BLaER1 treated with 17β-estradiol and CSF1 and Interleukin-3, amounts not matched to agents 10 nM and 100 nM (cell line): ENCODE results near the gene DPM3.

Experiments
- H3K27ac ChIP-seq, 11 experiments: shearing (Covaris generic); formaldehyde crosslinking; 2 replicates each; pipeline ENCODE4 v1.8.1; 2022
- H3K27me3 ChIP-seq, 11 experiments: shearing (Covaris generic); formaldehyde crosslinking; 2 replicates each; pipeline ENCODE4 v1.8.1; 2022
- H3K36me3 ChIP-seq, 11 experiments: shearing (Covaris generic); formaldehyde crosslinking; 2 replicates each; pipeline ENCODE4 v1.8.1; 2022
- H3K4me1 ChIP-seq, 10 experiments: shearing (Covaris generic); formaldehyde crosslinking; 2 replicates each; pipeline ENCODE4 v1.8.1; 2022
- H3K4me2 ChIP-seq, 11 experiments: shearing (Covaris generic); formaldehyde crosslinking; 2 replicates each; pipeline ENCODE4 v1.8.1; 2022
- H3K4me3 ChIP-seq, 10 experiments: shearing (Covaris generic); formaldehyde crosslinking; 2 replicates each; pipeline ENCODE4 v1.8.1; 2022
- H3K9ac ChIP-seq, 11 experiments: shearing (Covaris generic); formaldehyde crosslinking; 2 replicates each; pipeline ENCODE4 v1.8.1; 2022
- H3K9me3 ChIP-seq, 11 experiments: shearing (Covaris generic); formaldehyde crosslinking; replicated peaks in 1 of 11; 2 replicates each; pipeline ENCODE4 v1.8.1; 2022
- H4K20me1 ChIP-seq, 11 experiments: shearing (Covaris generic); formaldehyde crosslinking; 2 replicates each; pipeline ENCODE4 v1.8.1; 2022
- Cebpa-rat ChIP-seq, 11 experiments: shearing (Covaris generic); IDR thresholded peaks; 2 replicates each; pipeline ENCODE4 v1.8.1; 2022

DPM3 gene

GRCh38 chr1:155127105-155127966 is 13.0 kb downstream of the DPM3 start, which contains the start of gene EFNA1:
EFNA1 (plus strand) TSS chr1:155127876; CDS start chr1:155127978, 102 bp downstream.
- H3K36me3 ChIP-seq, result peaks cover 0 to 12% (median 10%) of the 10 kb centered on the region in 11 experiments; a peak in 14 of 22 replicates
- H3K9me3 ChIP-seq, result no peaks in the 10 kb centered on the region
- peaks cover 0 to 3% (median 0%) of the 10 kb centered on the region in 11 experiments; a peak in 2 of 22 replicates for H4K20me1 ChIP-seq
- peaks cover 39 to 58% (median 53%) of the 10 kb centered on the region in 10 experiments for H3K4me1 ChIP-seq
- peak within 1 kb of the TSS; percentile 64 to 87 (median 75); a peak in 21 of 22 replicates for H3K9ac ChIP-seq
- no peak for TF ChIP-seq Cebpa-rat (IDR thresholded peaks at IDR 0.05)
- H3K4me2 ChIP-seq, result peak within 1 kb of the TSS; percentile 87 to 100 (median 99)
- peak within 1 kb of the TSS; percentile 48 to 79 (median 70) for H3K4me3 ChIP-seq
- peak within 1 kb of the TSS in 9 of 11 experiments; percentile 31 to 73 (median 58); a peak in 17 of 22 replicates for H3K27ac ChIP-seq
- peaks cover 25 to 50% (median 36%) of the 10 kb centered on the region in 11 experiments for H3K27me3 ChIP-seq

GRCh38 chr1:155126556-155127104 is 13.7 kb downstream of the DPM3 start:
- no peaks in the 10 kb centered on the region for H3K9me3 ChIP-seq
- peak overlapping the region; percentile 87 to 100 (median 99) for H3K4me2 ChIP-seq
- H3K27me3 ChIP-seq, result peaks cover 25 to 50% (median 36%) of the 10 kb centered on the region in 11 experiments
- peak overlapping the region in 1 of 11 experiments; percentile 39; a peak in 2 of 22 replicates for H3K27ac ChIP-seq
- H3K9ac ChIP-seq, result peak overlapping the region in 10 of 11 experiments; percentile 25 to 87 (median 68); a peak in 10 of 22 replicates
- no peak for TF ChIP-seq Cebpa-rat (IDR thresholded peaks at IDR 0.05)
- H3K4me1 ChIP-seq, result peaks cover 34 to 55% (median 49%) of the 10 kb centered on the region in 10 experiments
- peak overlapping the region; percentile 48 to 79 (median 70) for H3K4me3 ChIP-seq
- H3K36me3 ChIP-seq, result peaks cover 0 to 7% (median 5%) of the 10 kb centered on the region in 11 experiments; a peak in 12 of 22 replicates
- peaks cover 0 to 3% (median 0%) of the 10 kb centered on the region in 11 experiments; a peak in 2 of 22 replicates for H4K20me1 ChIP-seq

- Histone ChIP-seq H3K4me3 (no peak overlapping the region), H3K9ac (no peak overlapping the region), H3K4me2 (peak overlapping the region in 9 of 11 experiments; percentile 87 to 100 (median 99); a peak in 13 of 22 replicates), H3K27me3 (peaks cover 25 to 50% (median 36%) of the 10 kb centered on the region in 11 experiments), H4K20me1 (peaks cover 0 to 3% (median 0%) of the 10 kb centered on the region in 11 experiments; a peak in 2 of 22 replicates), H3K9me3 (no peaks in the 10 kb centered on the region), H3K4me1 (peaks cover 33 to 49% (median 44%) of the 10 kb centered on the region in 10 experiments), H3K27ac (no peak overlapping the region), H3K36me3 (peaks cover 0 to 1% (median 0%) of the 10 kb centered on the region in 11 experiments; a peak in 6 of 22 replicates)
- no peak for TF ChIP-seq Cebpa-rat (IDR thresholded peaks at IDR 0.05)
Measured at GRCh38 chr1:155125946-155126555, 14.3 kb downstream of the DPM3 start.

GRCh38 chr1:155125511-155125945 is 14.8 kb downstream of the DPM3 start:
- Histone ChIP-seq H4K20me1 (peaks cover 0 to 3% (median 0%) of the 10 kb centered on the region in 11 experiments; a peak in 2 of 22 replicates), H3K4me2 (peak overlapping the region in 1 of 11 experiments; percentile 96; a peak in 1 of 22 replicates), H3K36me3 (no peaks in the 10 kb centered on the region), H3K9ac (no peak overlapping the region), H3K9me3 (no peaks in the 10 kb centered on the region), H3K27me3 (peaks cover 25 to 50% (median 36%) of the 10 kb centered on the region in 11 experiments), H3K27ac (no peak overlapping the region), H3K4me3 (no peak overlapping the region), H3K4me1 (peaks cover 33 to 44% (median 38%) of the 10 kb centered on the region in 10 experiments)
- TF ChIP-seq Cebpa-rat (IDR thresholded peaks at IDR 0.05), result no peak

- Histone ChIP-seq H4K20me1 (peaks cover 0 to 3% (median 0%) of the 10 kb centered on the region in 11 experiments; a peak in 2 of 22 replicates), H3K9me3 (no peaks in the 10 kb centered on the region), H3K9ac (no peak overlapping the region), H3K36me3 (no peaks in the 10 kb centered on the region), H3K27ac (no peak overlapping the region), H3K4me2 (no peak overlapping the region), H3K4me3 (no peak overlapping the region), H3K4me1 (peaks cover 28 to 36% (median 31%) of the 10 kb centered on the region in 10 experiments), H3K27me3 (peaks cover 25 to 51% (median 36%) of the 10 kb centered on the region in 11 experiments)
- TF ChIP-seq Cebpa-rat (IDR thresholded peaks at IDR 0.05), result no peak
Measured at GRCh38 chr1:155124503-155125463, 15.5 kb downstream of the DPM3 start.

- no peaks in the 10 kb centered on the region for H3K9me3 ChIP-seq
- H3K36me3 ChIP-seq, result no peaks in the 10 kb centered on the region
- no peak overlapping the region for H3K9ac ChIP-seq
- H3K27ac ChIP-seq, result no peak overlapping the region
- peaks cover 25 to 43% (median 36%) of the 10 kb centered on the region in 11 experiments for H3K27me3 ChIP-seq
- H4K20me1 ChIP-seq, result peaks cover 0 to 3% (median 0%) of the 10 kb centered on the region in 11 experiments; a peak in 2 of 22 replicates
- no peak for TF ChIP-seq Cebpa-rat (IDR thresholded peaks at IDR 0.05)
- no peak overlapping the region for H3K4me2 ChIP-seq
- no peak overlapping the region for H3K4me3 ChIP-seq
- peaks cover 18 to 26% (median 21%) of the 10 kb centered on the region in 10 experiments for H3K4me1 ChIP-seq
Measured at GRCh38 chr1:155123801-155124200, 16.5 kb downstream of the DPM3 start.

- H3K9me3 ChIP-seq, result no peaks in the 10 kb centered on the region
- no peak overlapping the region for H3K4me3 ChIP-seq
- no peak overlapping the region for H3K27ac ChIP-seq
- H3K36me3 ChIP-seq, result no peaks in the 10 kb centered on the region
- no peak for TF ChIP-seq Cebpa-rat (IDR thresholded peaks at IDR 0.05)
- peaks cover 17 to 30% (median 23%) of the 10 kb centered on the region in 11 experiments for H3K27me3 ChIP-seq
- no peak overlapping the region for H3K4me2 ChIP-seq
- H3K9ac ChIP-seq, result no peak overlapping the region
- H3K4me1 ChIP-seq, result peaks cover 16 to 28% (median 20%) of the 10 kb centered on the region in 10 experiments; a peak in 17 of 20 replicates
- no peaks in the 10 kb centered on the region; a peak in 1 of 22 replicates for H4K20me1 ChIP-seq
Measured at GRCh38 chr1:155122308-155122707, 18.0 kb downstream of the DPM3 start.
